ENCODE results near the gene SLC8B1. TPM values are rescaled to one million over a fixed set of nuclear protein-coding genes. Genes with fewer than 3 reads are reported as not detected.

SLC8B1 gene
- total RNA-seq, 1 donor from 2014 or later = 27.9 TPM

GRCh38 chr12:113351089-113351488, 16.2 kb upstream of the SLC8B1 start:
- Mint-ChIP-seq H3K9me3 (ENCODE audit: unreplicated experiment) (peaks cover 2% of the 10 kb centered on the region), H3K36me3 (ENCODE audit: unreplicated experiment) (no peaks in the 10 kb centered on the region), H3K4me3 (ENCODE audit: unreplicated experiment) (no peak overlapping the region), H3K27ac (ENCODE audit: unreplicated experiment) (no peak overlapping the region), H3K27me3 (ENCODE audit: unreplicated experiment) (no peaks in the 10 kb centered on the region), H3K4me1 (ENCODE audit: low read depth, unreplicated experiment) (peaks cover 2% of the 10 kb centered on the region)
- no peak for TF ChIP-seq CTCF (IDR thresholded peaks at IDR 0.05; ENCODE audit: partially characterized antibody, unreplicated experiment)
- no peak for DNase-seq

GRCh38 chr12:113348849-113349536, 14.1 kb upstream of the SLC8B1 start:
- Mint-ChIP-seq H3K36me3 (ENCODE audit: unreplicated experiment) (no peaks in the 10 kb centered on the region), H3K9me3 (ENCODE audit: unreplicated experiment) (peaks cover 2% of the 10 kb centered on the region), H3K27me3 (ENCODE audit: unreplicated experiment) (no peaks in the 10 kb centered on the region), H3K27ac (ENCODE audit: unreplicated experiment) (no peak overlapping the region), H3K4me1 (ENCODE audit: low read depth, unreplicated experiment) (peaks cover 2% of the 10 kb centered on the region), H3K4me3 (ENCODE audit: unreplicated experiment) (no peak overlapping the region)
- TF ChIP-seq CTCF (IDR thresholded peaks at IDR 0.05; ENCODE audit: partially characterized antibody, unreplicated experiment) = no peak
- no peak for DNase-seq

- Mint-ChIP-seq H3K9me3 (ENCODE audit: unreplicated experiment) (peaks cover 2% of the 10 kb centered on the region), H3K4me3 (ENCODE audit: unreplicated experiment) (no peak overlapping the region), H3K27ac (ENCODE audit: unreplicated experiment) (no peak overlapping the region), H3K4me1 (ENCODE audit: low read depth, unreplicated experiment) (peaks cover 2% of the 10 kb centered on the region), H3K36me3 (ENCODE audit: unreplicated experiment) (no peaks in the 10 kb centered on the region), H3K27me3 (ENCODE audit: unreplicated experiment) (no peaks in the 10 kb centered on the region)
- no peak for DNase-seq
- TF ChIP-seq CTCF (IDR thresholded peaks at IDR 0.05; ENCODE audit: partially characterized antibody, unreplicated experiment) = no peak
Measured at GRCh38 chr12:113347892-113348291, 13.0 kb upstream of the SLC8B1 start.

- Mint-ChIP-seq H3K27me3 (ENCODE audit: unreplicated experiment) (no peaks in the 10 kb centered on the region), H3K27ac (ENCODE audit: unreplicated experiment) (no peak overlapping the region)
- no peak for DNase-seq
Measured at GRCh38 chr12:113347107-113347506, 12.2 kb upstream of the SLC8B1 start.

More at GRCh38 chr12:113347107-113347506, 12.2 kb upstream of the SLC8B1 start:
- Mint-ChIP-seq H3K4me3 (ENCODE audit: unreplicated experiment) (no peak overlapping the region), H3K9me3 (ENCODE audit: unreplicated experiment) (peaks cover 2% of the 10 kb centered on the region), H3K36me3 (ENCODE audit: unreplicated experiment) (no peaks in the 10 kb centered on the region), H3K4me1 (ENCODE audit: low read depth, unreplicated experiment) (peaks cover 2% of the 10 kb centered on the region)
- TF ChIP-seq CTCF (IDR thresholded peaks at IDR 0.05; ENCODE audit: partially characterized antibody, unreplicated experiment) = no peak
